ENCODE data around the gene SORL1. TPM values are rescaled to one million over a fixed set of nuclear protein-coding genes. Genes with fewer than 3 reads are reported as not detected.

The SORL1 gene
- total and polyA plus RNA-seq, 9 of the 15 experiments (the other 6 are each of a cell fraction or from before 2014, with no cell fraction given) = 0.01 to 0.66 TPM; not detected in 7

DNA sequence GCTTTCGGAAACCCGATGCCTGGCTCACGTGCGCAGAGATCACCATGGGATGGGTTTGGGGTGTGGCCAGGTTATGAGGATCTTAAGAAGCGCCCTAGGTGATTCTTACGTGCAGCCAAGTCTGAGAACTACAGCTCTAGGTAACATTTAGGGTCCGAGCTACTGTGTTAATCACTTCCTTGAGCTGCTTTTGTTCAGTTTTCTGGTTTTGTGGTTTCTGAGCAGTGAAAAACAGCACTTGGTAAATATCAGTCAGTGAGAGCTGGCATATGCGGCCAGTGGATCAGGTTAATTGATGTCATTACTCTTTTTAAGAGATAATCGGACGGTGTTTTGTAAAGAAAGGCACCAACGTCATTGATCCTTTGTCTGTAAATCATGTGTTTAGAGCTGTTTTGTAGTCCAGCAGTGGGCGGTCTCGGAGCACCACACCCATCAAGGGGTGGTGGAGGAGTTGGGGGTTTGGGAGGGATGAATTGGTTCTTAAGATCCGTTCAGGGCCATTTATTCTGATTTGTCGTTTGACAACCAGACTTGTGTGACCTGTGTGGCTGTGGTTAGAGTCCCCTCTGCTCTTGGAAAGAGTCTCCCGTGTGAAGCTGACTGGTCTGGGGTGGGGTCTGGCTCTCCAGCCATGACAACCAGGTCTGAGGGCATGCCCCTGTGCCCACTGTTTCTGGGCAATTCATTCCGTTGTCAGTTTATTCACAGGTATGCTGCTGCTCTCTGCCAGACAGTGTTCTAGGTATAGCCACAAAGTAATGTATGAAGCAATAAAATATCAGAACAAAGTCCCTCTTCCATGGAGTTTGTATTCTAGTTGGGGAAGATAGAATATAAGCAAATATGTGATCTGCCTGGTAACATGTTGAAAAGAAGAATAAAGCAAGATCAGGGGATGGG, 62.6 kb downstream of the SORL1 start:
- H3K9ac ChIP-seq (ENCODE audit: insufficient read depth in 1 of 2, low read depth in 2 of 2, low read length in 2 of 2) = no peak overlapping the region
- intact Hi-C loops (cut with micrococcal nuclease) (no loop called here), in situ Hi-C loops (cut with MboI) (no loop called here)
- H3K4me2 ChIP-seq (ENCODE audit: insufficient read depth, low read length) = no peak overlapping the region
- no peaks in the 10 kb centered on the region for H3K79me2 ChIP-seq (ENCODE audit: control insufficient read depth, insufficient read depth, low read length)
- H3K27me3 ChIP-seq (ENCODE audit: control insufficient read depth in 2 of 2, insufficient read depth in 2 of 2, low read length in 2 of 2) = peaks cover 0 to 4% of the 10 kb centered on the region in 2 experiments; a peak in 1 of 5 replicates
- no peak overlapping the region for H3K27ac ChIP-seq (ENCODE audit: extremely low read depth, low read depth, low read length)
- no peaks in the 10 kb centered on the region for H3K4me1 ChIP-seq (replicated peaks in 1 of 2; ENCODE audit: control insufficient read depth in 2 of 2, insufficient read depth in 2 of 2, low read length in 2 of 2)
- H4K20me1 ChIP-seq (replicated peaks; ENCODE audit: control insufficient read depth, insufficient read depth, low read length) = no peaks in the 10 kb centered on the region
- no peaks in the 10 kb centered on the region for H3K9me3 ChIP-seq (replicated peaks; ENCODE audit: control insufficient read depth, insufficient read depth, low read depth, low read length)
- ChIA-PET CTCF (ENCODE audit: low intra/inter-chr PET ratio) (no interaction called here), POLR2A (no interaction called here)
- no peaks in the 10 kb centered on the region for H3K9me1 ChIP-seq (ENCODE audit: control insufficient read depth, insufficient read depth, low read length)
- ATAC-seq = no peak
- no peak overlapping the region for H2AFZ ChIP-seq (ENCODE audit: low read depth, low read length)
- no peak for FAIRE-seq
- no peaks in the 10 kb centered on the region for H3K36me3 ChIP-seq (ENCODE audit: control insufficient read depth, insufficient read depth, low read length)
- no TSS peak for BruUV-seq (replicated peaks)
- no peak overlapping the region for H3K4me3 ChIP-seq
- no peak for DNase-seq (ENCODE audit: extremely low read depth in 1 of 4, low spot score in 3 of 4)
- WGBS (ENCODE audit: insufficient coverage, low coverage, missing lambda C conversion rate) = 1% methylated on average over 17 of the region's 17 CpGs
- TF ChIP-seq, protein P1, sequence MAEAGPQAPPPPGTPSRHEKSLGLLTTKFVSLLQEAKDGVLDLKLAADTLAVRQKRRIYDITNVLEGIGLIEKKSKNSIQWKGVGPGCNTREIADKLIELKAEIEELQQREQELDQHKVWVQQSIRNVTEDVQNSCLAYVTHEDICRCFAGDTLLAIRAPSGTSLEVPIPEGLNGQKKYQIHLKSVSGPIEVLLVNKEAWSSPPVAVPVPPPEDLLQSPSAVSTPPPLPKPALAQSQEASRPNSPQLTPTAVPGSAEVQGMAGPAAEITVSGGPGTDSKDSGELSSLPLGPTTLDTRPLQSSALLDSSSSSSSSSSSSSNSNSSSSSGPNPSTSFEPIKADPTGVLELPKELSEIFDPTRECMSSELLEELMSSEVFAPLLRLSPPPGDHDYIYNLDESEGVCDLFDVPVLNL (CRISPR knock-in tag; IDR thresholded peaks at IDR 0.05; ENCODE audit: low read depth) = no peak
- TF ChIP-seq XRCC3 (IDR thresholded peaks at IDR 0.05) = no peak
- TF ChIP-seq, protein P2, sequence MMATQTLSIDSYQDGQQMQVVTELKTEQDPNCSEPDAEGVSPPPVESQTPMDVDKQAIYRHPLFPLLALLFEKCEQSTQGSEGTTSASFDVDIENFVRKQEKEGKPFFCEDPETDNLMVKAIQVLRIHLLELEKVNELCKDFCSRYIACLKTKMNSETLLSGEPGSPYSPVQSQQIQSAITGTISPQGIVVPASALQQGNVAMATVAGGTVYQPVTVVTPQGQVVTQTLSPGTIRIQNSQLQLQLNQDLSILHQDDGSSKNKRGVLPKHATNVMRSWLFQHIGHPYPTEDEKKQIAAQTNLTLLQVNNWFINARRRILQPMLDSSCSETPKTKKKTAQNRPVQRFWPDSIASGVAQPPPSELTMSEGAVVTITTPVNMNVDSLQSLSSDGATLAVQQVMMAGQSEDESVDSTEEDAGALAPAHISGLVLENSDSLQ (IDR thresholded peaks at IDR 0.05) = no peak
- TF ChIP-seq, protein P3, sequence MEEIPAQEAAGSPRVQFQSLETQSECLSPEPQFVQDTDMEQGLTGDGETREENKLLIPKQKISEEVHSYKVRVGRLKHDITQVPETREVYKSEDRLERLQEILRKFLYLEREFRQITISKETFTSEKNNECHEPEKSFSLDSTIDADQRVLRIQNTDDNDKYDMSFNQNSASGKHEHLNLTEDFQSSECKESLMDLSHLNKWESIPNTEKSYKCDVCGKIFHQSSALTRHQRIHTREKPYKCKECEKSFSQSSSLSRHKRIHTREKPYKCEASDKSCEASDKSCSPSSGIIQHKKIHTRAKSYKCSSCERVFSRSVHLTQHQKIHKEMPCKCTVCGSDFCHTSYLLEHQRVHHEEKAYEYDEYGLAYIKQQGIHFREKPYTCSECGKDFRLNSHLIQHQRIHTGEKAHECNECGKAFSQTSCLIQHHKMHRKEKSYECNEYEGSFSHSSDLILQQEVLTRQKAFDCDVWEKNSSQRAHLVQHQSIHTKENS (CRISPR knock-in tag; IDR thresholded peaks at IDR 0.05) = no peak
- TF ChIP-seq, protein P4, sequence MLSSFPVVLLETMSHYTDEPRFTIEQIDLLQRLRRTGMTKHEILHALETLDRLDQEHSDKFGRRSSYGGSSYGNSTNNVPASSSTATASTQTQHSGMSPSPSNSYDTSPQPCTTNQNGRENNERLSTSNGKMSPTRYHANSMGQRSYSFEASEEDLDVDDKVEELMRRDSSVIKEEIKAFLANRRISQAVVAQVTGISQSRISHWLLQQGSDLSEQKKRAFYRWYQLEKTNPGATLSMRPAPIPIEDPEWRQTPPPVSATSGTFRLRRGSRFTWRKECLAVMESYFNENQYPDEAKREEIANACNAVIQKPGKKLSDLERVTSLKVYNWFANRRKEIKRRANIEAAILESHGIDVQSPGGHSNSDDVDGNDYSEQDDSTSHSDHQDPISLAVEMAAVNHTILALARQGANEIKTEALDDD (IDR thresholded peaks at IDR 0.05) = no peak
- no peak for TF ChIP-seq ZNF124 (CRISPR knock-in tag; IDR thresholded peaks at IDR 0.05)
- TF ChIP-seq RUNX1 (IDR thresholded peaks at IDR 0.05; ENCODE audit: low read depth) = no peak
- TF ChIP-seq, protein P5, sequence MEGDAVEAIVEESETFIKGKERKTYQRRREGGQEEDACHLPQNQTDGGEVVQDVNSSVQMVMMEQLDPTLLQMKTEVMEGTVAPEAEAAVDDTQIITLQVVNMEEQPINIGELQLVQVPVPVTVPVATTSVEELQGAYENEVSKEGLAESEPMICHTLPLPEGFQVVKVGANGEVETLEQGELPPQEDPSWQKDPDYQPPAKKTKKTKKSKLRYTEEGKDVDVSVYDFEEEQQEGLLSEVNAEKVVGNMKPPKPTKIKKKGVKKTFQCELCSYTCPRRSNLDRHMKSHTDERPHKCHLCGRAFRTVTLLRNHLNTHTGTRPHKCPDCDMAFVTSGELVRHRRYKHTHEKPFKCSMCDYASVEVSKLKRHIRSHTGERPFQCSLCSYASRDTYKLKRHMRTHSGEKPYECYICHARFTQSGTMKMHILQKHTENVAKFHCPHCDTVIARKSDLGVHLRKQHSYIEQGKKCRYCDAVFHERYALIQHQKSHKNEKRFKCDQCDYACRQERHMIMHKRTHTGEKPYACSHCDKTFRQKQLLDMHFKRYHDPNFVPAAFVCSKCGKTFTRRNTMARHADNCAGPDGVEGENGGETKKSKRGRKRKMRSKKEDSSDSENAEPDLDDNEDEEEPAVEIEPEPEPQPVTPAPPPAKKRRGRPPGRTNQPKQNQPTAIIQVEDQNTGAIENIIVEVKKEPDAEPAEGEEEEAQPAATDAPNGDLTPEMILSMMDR (IDR thresholded peaks at IDR 0.05 in 2 of 3, conservative IDR thresholded peaks at IDR 0.05 in 1 of 3; ENCODE audit: insufficient read depth in 2 of 3, low read depth in 1 of 3, low read length in 3 of 3) = no peak
- no peak for TF ChIP-seq ZNF79 (CRISPR knock-in tag; IDR thresholded peaks at IDR 0.05; ENCODE audit: low read depth)
- TF ChIP-seq FOS (IDR thresholded peaks at IDR 0.05; ENCODE audit: extremely low read depth, insufficient read length) = no peak
- no peak for TF ChIP-seq MCM7 (IDR thresholded peaks at IDR 0.05)
- TF ChIP-seq ZNF696 (CRISPR knock-in tag; conservative IDR thresholded peaks at IDR 0.05) = no peak
- TF ChIP-seq SOX6 (IDR thresholded peaks at IDR 0.05) = no peak
- TF ChIP-seq TAF7 (tag; IDR thresholded peaks at IDR 0.05) = no peak
